Hepatocyte (in vitro differentiated cells): ENCODE results near the gene KIAA0753.

Experiments
- CTCF ChIP-seq: fragments of 200-600 bp; sonication (generic); IDR thresholded peaks from 2 replicates; pipeline ENCODE4 v1.5.1; 2016; ENCODE audit warnings: antibody characterized with exemption, mild to moderate bottlenecking; ENCODE audit not compliant: poor library complexity
- EZH2 ChIP-seq: fragments of 200-600 bp; sonication (generic); IDR thresholded peaks from 2 replicates; pipeline ENCODE4 v1.6.1; 2016; ENCODE audit warnings: antibody characterized with exemption, mild to moderate bottlenecking, borderline replicate concordance
- EZH2phosphoT487 ChIP-seq: fragments of 200-600 bp; sonication (generic); IDR thresholded peaks from one replicate; pipeline ENCODE4 v1.6.1; 2018; ENCODE audit warnings: antibody characterized with exemption, mild to moderate bottlenecking, low read depth, moderate library complexity; ENCODE audit not compliant: unreplicated experiment, severe bottlenecking

GRCh38 chr17:6597727-6598126, 42.8 kb downstream of the KIAA0753 start:
- no peak for TF ChIP-seq CTCF
- TF ChIP-seq EZH2, result no peak
- TF ChIP-seq EZH2phosphoT487, result no peak
